ENCODE data around the gene SYT6. TPM values are rescaled to one million over a fixed set of nuclear protein-coding genes. Genes with fewer than 3 reads are reported as not detected.
A peak's percentile ranks its signal among the peaks of the same experiment; 100 is the strongest.

SYT6 gene
- total and polyA plus RNA-seq, 2 of the 13 experiments (the other 11 are each of a cell fraction or from before 2014, with no cell fraction given) = not detected

DNA sequence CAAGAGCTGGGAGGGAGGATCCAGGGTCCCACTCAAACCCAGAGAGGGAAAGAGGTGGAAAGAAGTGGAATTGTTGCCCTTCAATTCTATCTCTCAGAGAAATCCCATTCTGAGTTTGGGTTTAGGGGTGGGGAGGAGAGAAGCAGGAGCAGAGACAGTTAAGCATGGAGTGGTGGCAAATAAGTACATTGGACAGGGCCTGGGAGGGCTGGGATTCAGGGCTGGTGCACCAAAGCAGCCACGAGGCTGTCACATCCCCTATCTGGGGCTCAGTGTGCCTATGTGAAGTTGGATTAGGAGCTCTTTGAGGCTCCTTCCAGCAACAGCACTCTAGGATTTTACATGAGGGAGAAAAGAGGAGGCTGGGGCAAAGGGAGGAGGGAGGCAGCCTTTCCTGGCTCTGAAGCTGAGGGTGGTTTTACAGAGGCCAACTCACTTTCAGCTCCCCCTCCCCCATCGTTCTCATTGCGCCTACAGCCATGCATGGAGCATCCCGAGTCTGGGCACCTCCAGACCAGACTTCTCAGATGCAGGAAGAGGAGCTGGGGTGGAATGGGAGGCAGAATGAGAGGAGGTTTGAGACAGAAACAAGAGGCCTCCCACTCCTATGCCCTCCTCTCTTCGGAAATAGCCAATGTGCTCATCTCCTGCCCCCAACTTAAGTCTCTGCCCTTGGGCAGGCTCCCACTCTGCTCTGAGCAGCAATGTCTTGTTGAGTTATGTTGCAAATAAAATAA is 3.0 kb upstream of the SYT6 start:
- H3K79me2 ChIP-seq (ENCODE audit: insufficient read depth, low read length) = no peaks in the 10 kb centered on the region
- FAIRE-seq (no peak), DNase-seq (ENCODE audit: low spot score) (no peak), ATAC-seq (no peak)
- no peaks in the 10 kb centered on the region for H3K36me3 ChIP-seq (replicated peaks in 1 of 2; ENCODE audit: control insufficient read depth in 1 of 2, insufficient read depth in 2 of 2, low read length in 2 of 2)
- in situ Hi-C loops (cut with HindIII; ENCODE audit: extremely low pct_ligation_motif_present, low pct_unique_long_range_greater_than_20kb) = no loop called here
- WGBS (ENCODE audit: low lambda C conversion rate) = 4% methylated on average over 5 of the region's 5 CpGs
- H3K9me3 ChIP-seq (ENCODE audit: low read length) = no peaks in the 10 kb centered on the region
- H3K27me3 ChIP-seq (ENCODE audit: control insufficient read depth in 1 of 2, insufficient read depth in 2 of 2, low read length in 2 of 2) = peaks cover 1 to 43% of the 10 kb centered on the region in 2 experiments; a peak in 3 of 5 replicates
- H3K4me3 ChIP-seq (replicated peaks in 1 of 3; ENCODE audit: insufficient read depth in 1 of 3, low read depth in 2 of 3, low read length in 3 of 3) = no peak overlapping the region
- no TSS peak for BruUV-seq (replicated peaks)
- CTCF ChIA-PET (ENCODE audit: low intra/inter-chr PET ratio, low total read pairs) = no interaction called here
- no peak overlapping the region for H3K9ac ChIP-seq (ENCODE audit: insufficient read depth, low read depth, low read length)
- no peaks in the 10 kb centered on the region for H4K20me1 ChIP-seq (ENCODE audit: insufficient read depth, low read length)
- TF ChIP-seq, protein P1, sequence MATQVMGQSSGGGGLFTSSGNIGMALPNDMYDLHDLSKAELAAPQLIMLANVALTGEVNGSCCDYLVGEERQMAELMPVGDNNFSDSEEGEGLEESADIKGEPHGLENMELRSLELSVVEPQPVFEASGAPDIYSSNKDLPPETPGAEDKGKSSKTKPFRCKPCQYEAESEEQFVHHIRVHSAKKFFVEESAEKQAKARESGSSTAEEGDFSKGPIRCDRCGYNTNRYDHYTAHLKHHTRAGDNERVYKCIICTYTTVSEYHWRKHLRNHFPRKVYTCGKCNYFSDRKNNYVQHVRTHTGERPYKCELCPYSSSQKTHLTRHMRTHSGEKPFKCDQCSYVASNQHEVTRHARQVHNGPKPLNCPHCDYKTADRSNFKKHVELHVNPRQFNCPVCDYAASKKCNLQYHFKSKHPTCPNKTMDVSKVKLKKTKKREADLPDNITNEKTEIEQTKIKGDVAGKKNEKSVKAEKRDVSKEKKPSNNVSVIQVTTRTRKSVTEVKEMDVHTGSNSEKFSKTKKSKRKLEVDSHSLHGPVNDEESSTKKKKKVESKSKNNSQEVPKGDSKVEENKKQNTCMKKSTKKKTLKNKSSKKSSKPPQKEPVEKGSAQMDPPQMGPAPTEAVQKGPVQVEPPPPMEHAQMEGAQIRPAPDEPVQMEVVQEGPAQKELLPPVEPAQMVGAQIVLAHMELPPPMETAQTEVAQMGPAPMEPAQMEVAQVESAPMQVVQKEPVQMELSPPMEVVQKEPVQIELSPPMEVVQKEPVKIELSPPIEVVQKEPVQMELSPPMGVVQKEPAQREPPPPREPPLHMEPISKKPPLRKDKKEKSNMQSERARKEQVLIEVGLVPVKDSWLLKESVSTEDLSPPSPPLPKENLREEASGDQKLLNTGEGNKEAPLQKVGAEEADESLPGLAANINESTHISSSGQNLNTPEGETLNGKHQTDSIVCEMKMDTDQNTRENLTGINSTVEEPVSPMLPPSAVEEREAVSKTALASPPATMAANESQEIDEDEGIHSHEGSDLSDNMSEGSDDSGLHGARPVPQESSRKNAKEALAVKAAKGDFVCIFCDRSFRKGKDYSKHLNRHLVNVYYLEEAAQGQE (IDR thresholded peaks at IDR 0.05; ENCODE audit: borderline replicate concordance in 1 of 2, low read depth in 1 of 2, low read length in 2 of 2) = peak in 1 of 2 experiments; percentile 73; a peak in 3 of 4 replicates
- TF ChIP-seq RAD21 (CRISPR knock-in tag; IDR thresholded peaks at IDR 0.05) = no peak
- H2AFZ ChIP-seq (ENCODE audit: low read length) = no peak overlapping the region
- POLR2A ChIA-PET = no interaction called here
- no peaks in the 10 kb centered on the region for H3K4me1 ChIP-seq (ENCODE audit: insufficient read depth, low read length)
- H3K27ac ChIP-seq (ENCODE audit: extremely low read length, insufficient read depth, low read length) = no peak overlapping the region
- no peak overlapping the region for H3K4me2 ChIP-seq (ENCODE audit: low read depth, low read length)
- intact Hi-C loops (cut with micrococcal nuclease; ENCODE audit: unreplicated experiment) = no loop called here

DNA sequence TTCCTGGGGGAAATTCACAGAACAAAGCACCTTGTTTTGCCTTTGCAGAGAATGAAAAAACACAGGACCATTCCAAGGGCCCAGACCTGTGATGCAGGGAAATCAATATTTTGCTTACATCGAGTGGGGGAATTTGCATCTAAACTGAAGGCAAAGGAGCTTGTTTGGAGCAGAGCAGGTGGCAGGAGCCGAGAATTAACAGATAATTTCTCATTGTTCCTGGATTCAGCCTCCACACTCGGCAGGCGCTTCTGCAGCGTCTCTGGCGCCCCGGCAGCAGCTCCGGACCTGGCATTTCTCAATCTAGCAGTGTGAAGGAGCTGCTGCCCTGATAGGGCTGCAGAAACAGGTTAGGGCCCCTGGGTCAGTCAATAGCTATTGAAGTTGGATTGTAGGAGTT is 2.0 kb upstream of the SYT6 start:
- Histone ChIP-seq H3K9me3 (ENCODE audit: low read length) (no peaks in the 10 kb centered on the region), H3K79me2 (ENCODE audit: insufficient read depth, low read length) (no peaks in the 10 kb centered on the region), H3K4me2 (ENCODE audit: low read depth, low read length) (no peak overlapping the region), H3K36me3 (replicated peaks in 1 of 2; ENCODE audit: control insufficient read depth in 1 of 2, insufficient read depth in 2 of 2, low read length in 2 of 2) (no peaks in the 10 kb centered on the region), H4K20me1 (ENCODE audit: insufficient read depth, low read length) (no peaks in the 10 kb centered on the region), H3K4me3 (replicated peaks in 1 of 3; ENCODE audit: insufficient read depth in 1 of 3, low read depth in 2 of 3, low read length in 3 of 3) (no peak overlapping the region), H3K9ac (ENCODE audit: insufficient read depth, low read depth, low read length) (no peak overlapping the region), H3K27me3 (ENCODE audit: control insufficient read depth in 1 of 2, insufficient read depth in 2 of 2, low read length in 2 of 2) (peaks cover 3 to 53% of the 10 kb centered on the region in 2 experiments; a peak in 3 of 5 replicates), H3K4me1 (ENCODE audit: insufficient read depth, low read length) (no peaks in the 10 kb centered on the region), H3K27ac (ENCODE audit: extremely low read length, insufficient read depth, low read length) (no peak overlapping the region), H2AFZ (ENCODE audit: low read length) (no peak overlapping the region)
- BruUV-seq (replicated peaks) = no TSS peak
- ChIA-PET POLR2A (no interaction called here), CTCF (ENCODE audit: low intra/inter-chr PET ratio, low total read pairs) (no interaction called here)
- FAIRE-seq = no peak
- 2% methylated on average over 8 of the region's 8 CpGs for WGBS (ENCODE audit: low lambda C conversion rate)
- no peak for ATAC-seq
- in situ Hi-C loops (cut with HindIII; ENCODE audit: extremely low pct_ligation_motif_present, low pct_unique_long_range_greater_than_20kb) (no loop called here), intact Hi-C loops (cut with micrococcal nuclease; ENCODE audit: unreplicated experiment) (no loop called here)
- no peak for DNase-seq (ENCODE audit: low spot score)
- TF ChIP-seq EEA1 (CRISPR knock-in tag; IDR thresholded peaks at IDR 0.05; ENCODE audit: borderline replicate concordance) (no peak), FOXJ3 (CRISPR knock-in tag; IDR thresholded peaks at IDR 0.05; ENCODE audit: borderline replicate concordance) (no peak), CEBPG (CRISPR knock-in tag; IDR thresholded peaks at IDR 0.05) (no peak)

Data from HepG2 (cell line).